Esophagus squamous epithelium (tissue), 4 donors: ENCODE data around the gene DRG2.

ENCODE experiments used
- CTCF ChIP-seq, 6 experiments: fragments of 450-650 bp in 4 of 6; fragments of 200-600 bp in 2 of 6; sonication (generic) in 2 of 6; IDR thresholded peaks; one replicate each; pipeline ENCODE4 v1.5.1; 2016 to 2019; ENCODE audit warnings: antibody characterized with exemption in 6 of 6, mild to moderate bottlenecking in 4 of 6, moderate library complexity in 4 of 6
- POLR2A ChIP-seq, 4 donors: fragments of 450-650 bp; IDR thresholded peaks; one replicate each; pipeline ENCODE4 v1.6.1; 2017; ENCODE audit warnings: antibody characterized with exemption in 4 of 4, mild to moderate bottlenecking in 4 of 4, moderate library complexity in 3 of 4

GRCh38 chr17:18039535-18040260 lies 48.0 kb upstream of the DRG2 start:
- TF ChIP-seq POLR2A (IDR thresholded peaks at IDR 0.05) (no peak), CTCF (IDR thresholded peaks at IDR 0.05) (no peak)
